ENCODE results near the gene BPIFB1.

The BPIFB1 gene

DNA sequence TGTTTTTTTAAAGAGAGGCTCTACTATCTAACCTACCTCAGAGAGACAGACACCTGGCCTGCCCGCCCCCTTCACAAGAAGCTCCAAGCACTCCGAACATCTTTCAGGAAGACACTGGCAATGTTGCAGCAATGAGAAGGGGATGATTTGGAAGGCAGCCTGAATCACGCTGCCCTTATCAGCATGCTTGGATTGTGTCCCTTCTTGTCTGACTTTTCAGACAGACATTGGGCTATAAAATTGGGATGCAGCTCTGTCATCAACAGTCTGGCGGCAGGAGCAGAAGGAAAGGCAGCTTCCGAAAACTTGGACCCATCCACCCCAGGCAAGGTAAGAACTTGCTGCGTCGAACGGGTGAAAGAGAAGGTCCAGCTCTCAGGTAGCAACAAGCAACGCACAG, 62.3 kb downstream of the BPIFB1 start:
- DNase-seq (ENCODE audit: low spot score), result no peak
- TF ChIP-seq, protein P1, sequence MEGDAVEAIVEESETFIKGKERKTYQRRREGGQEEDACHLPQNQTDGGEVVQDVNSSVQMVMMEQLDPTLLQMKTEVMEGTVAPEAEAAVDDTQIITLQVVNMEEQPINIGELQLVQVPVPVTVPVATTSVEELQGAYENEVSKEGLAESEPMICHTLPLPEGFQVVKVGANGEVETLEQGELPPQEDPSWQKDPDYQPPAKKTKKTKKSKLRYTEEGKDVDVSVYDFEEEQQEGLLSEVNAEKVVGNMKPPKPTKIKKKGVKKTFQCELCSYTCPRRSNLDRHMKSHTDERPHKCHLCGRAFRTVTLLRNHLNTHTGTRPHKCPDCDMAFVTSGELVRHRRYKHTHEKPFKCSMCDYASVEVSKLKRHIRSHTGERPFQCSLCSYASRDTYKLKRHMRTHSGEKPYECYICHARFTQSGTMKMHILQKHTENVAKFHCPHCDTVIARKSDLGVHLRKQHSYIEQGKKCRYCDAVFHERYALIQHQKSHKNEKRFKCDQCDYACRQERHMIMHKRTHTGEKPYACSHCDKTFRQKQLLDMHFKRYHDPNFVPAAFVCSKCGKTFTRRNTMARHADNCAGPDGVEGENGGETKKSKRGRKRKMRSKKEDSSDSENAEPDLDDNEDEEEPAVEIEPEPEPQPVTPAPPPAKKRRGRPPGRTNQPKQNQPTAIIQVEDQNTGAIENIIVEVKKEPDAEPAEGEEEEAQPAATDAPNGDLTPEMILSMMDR (IDR thresholded peaks at IDR 0.05), result no peak
- no peak overlapping the region for H3K4me3 ChIP-seq
- no peak overlapping the region for H3K27ac ChIP-seq

- no peak overlapping the region for H3K4me3 ChIP-seq
- DNase-seq (ENCODE audit: low spot score), result no peak
- TF ChIP-seq, protein P1 (IDR thresholded peaks at IDR 0.05), result no peak
- H3K27ac ChIP-seq, result no peak overlapping the region
These were observed 65.3 kb downstream of the BPIFB1 start for GRCh38 chr20:33348136-33348937.

GRCh38 chr20:33349493-33349892, 66.5 kb downstream of the BPIFB1 start:
- no peak overlapping the region for H3K4me3 ChIP-seq
- H3K27ac ChIP-seq, result no peak overlapping the region
- TF ChIP-seq, protein P1 (IDR thresholded peaks at IDR 0.05), result no peak
- DNase-seq (ENCODE audit: low spot score), result no peak

DNA sequence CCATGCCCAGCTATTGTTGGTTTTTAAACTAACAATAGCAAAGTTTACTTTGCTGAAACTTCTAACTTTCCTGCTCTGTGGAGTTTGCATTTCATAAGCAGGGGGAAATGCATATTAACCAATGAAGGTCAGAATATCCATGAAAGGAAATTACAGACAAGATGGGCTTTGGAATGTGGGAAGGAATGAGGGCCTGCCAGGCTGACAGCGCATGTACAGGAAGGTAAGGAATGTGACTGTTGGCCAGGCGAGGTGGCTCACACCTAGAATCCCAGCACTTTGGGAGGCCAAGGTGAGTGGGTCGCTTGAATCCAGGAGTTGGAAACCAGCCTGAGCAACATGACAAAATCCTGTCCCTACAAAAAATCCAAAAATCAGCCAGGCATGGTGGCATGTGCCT, 68.7 kb downstream of the BPIFB1 start:
- Histone ChIP-seq H3K27ac (no peak overlapping the region), H3K4me3 (no peak overlapping the region)

GRCh38 chr20:33352258-33353012, 69.4 kb downstream of the BPIFB1 start:
- DNase-seq (ENCODE audit: low spot score), result peak; percentile 60
- TF ChIP-seq, protein P1 (IDR thresholded peaks at IDR 0.05), result no peak
- no peak overlapping the region for H3K4me3 ChIP-seq
- no peak overlapping the region for H3K27ac ChIP-seq

More for the DNA sequence above, 68.7 kb downstream of the BPIFB1 start:
- TF ChIP-seq, protein P1 (IDR thresholded peaks at IDR 0.05), result no peak
- DNase-seq (ENCODE audit: low spot score), result peak; percentile 33

DNA sequence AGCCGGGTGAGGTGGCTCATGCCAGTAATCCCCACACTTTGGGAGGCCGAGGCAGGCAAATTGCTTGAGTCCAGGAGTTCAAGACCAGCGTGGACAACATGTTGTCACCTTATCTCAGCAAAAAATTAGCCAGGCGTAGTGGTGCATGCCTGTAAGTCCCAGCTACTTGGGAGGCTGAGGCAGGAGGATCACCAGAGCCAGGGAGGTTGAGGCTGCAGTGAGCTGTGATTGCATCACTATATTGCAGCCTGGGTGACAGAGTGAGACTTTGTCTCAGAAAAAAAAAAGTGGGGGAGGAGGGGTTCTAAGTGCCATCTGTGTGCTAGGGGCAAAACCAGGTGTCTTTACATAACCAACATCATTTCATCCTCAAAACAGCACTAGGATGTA, 70.0 kb downstream of the BPIFB1 start:
- no peak for DNase-seq (ENCODE audit: low spot score)
- TF ChIP-seq, protein P1 (IDR thresholded peaks at IDR 0.05), result no peak
- Histone ChIP-seq H3K4me3 (no peak overlapping the region), H3K27ac (no peak overlapping the region)

Data from coronary artery (tissue), 2 donors.